ENCODE measurements around the gene ZNF503.

The ZNF503 gene

GRCh38 chr10:75357500-75357899 lies 44.1 kb downstream of the ZNF503 start:
- in situ Hi-C loops (cut with MboI; ENCODE audit: low pct_unique_long_range_greater_than_20kb, low sequenced_read_pairs, unreplicated experiment), result no loop called here
- no peak for TF ChIP-seq CTCF (IDR thresholded peaks at IDR 0.05; ENCODE audit: extremely low read depth, insufficient read depth, missing control alignments)
- no peak for DNase-seq (ENCODE audit: low spot score)

GRCh38 chr10:75356484-75356883 lies 45.1 kb downstream of the ZNF503 start:
- in situ Hi-C loops (cut with MboI; ENCODE audit: low pct_unique_long_range_greater_than_20kb, low sequenced_read_pairs, unreplicated experiment), result no loop called here
- TF ChIP-seq CTCF (IDR thresholded peaks at IDR 0.05; ENCODE audit: extremely low read depth, insufficient read depth, missing control alignments), result no peak
- no peak for DNase-seq (ENCODE audit: low spot score)

GRCh38 chr10:75355706-75356105 lies 45.9 kb downstream of the ZNF503 start:
- in situ Hi-C loops (cut with MboI; ENCODE audit: low pct_unique_long_range_greater_than_20kb, low sequenced_read_pairs, unreplicated experiment), result no loop called here
- TF ChIP-seq CTCF (IDR thresholded peaks at IDR 0.05; ENCODE audit: extremely low read depth, insufficient read depth, missing control alignments), result no peak
- no peak for DNase-seq (ENCODE audit: low spot score)

GRCh38 chr10:75353183-75353582 lies 48.4 kb downstream of the ZNF503 start:
- TF ChIP-seq CTCF (IDR thresholded peaks at IDR 0.05; ENCODE audit: extremely low read depth, insufficient read depth, missing control alignments), result no peak
- in situ Hi-C loops (cut with MboI; ENCODE audit: low pct_unique_long_range_greater_than_20kb, low sequenced_read_pairs, unreplicated experiment), result no loop called here
- no peak for DNase-seq (ENCODE audit: low spot score)

- in situ Hi-C loops (cut with MboI; ENCODE audit: low pct_unique_long_range_greater_than_20kb, low sequenced_read_pairs, unreplicated experiment), result no loop called here
These were observed 48.9 kb downstream of the ZNF503 start for GRCh38 chr10:75352650-75353049.

GRCh38 chr10:75351637-75352036 lies 49.9 kb downstream of the ZNF503 start:
- DNase-seq (ENCODE audit: low spot score), result no peak
- in situ Hi-C loops (cut with MboI; ENCODE audit: low pct_unique_long_range_greater_than_20kb, low sequenced_read_pairs, unreplicated experiment), result no loop called here
- TF ChIP-seq CTCF (IDR thresholded peaks at IDR 0.05; ENCODE audit: extremely low read depth, insufficient read depth, missing control alignments), result no peak

More at GRCh38 chr10:75352650-75353049, 48.9 kb downstream of the ZNF503 start:
- TF ChIP-seq CTCF (IDR thresholded peaks at IDR 0.05; ENCODE audit: extremely low read depth, insufficient read depth, missing control alignments), result no peak
- no peak for DNase-seq (ENCODE audit: low spot score)

- no peak for TF ChIP-seq CTCF (IDR thresholded peaks at IDR 0.05; ENCODE audit: extremely low read depth, insufficient read depth, missing control alignments)
- in situ Hi-C loops (cut with MboI; ENCODE audit: low pct_unique_long_range_greater_than_20kb, low sequenced_read_pairs, unreplicated experiment), result no loop called here
- no peak for DNase-seq (ENCODE audit: low spot score)
These were observed 50.8 kb downstream of the ZNF503 start for GRCh38 chr10:75350791-75351190.
